ENCODE measurements around the gene PCARE.
"Not testable (repeated sequence)": the region's sequence is repeated elsewhere in the genome, so short reads cannot be mapped to it uniquely, and the experiment has no call there.

PCARE gene

GRCh38 chr2:29096969-29097368, 22.6 kb upstream of the PCARE start:
- no peak for DNase-seq (ENCODE audit: low spot score)

GRCh38 chr2:29090311-29090710, 16.0 kb upstream of the PCARE start:
- not testable (repeated sequence) for DNase-seq (ENCODE audit: low spot score)

- DNase-seq (ENCODE audit: low spot score): no peak
Observed at GRCh38 chr2:29084554-29084953, 10.2 kb upstream of the PCARE start.

- DNase-seq (ENCODE audit: low spot score): no peak
Observed at GRCh38 chr2:29082804-29083495, 8.6 kb upstream of the PCARE start.

GRCh38 chr2:29080886-29081743, 6.8 kb upstream of the PCARE start:
- DNase-seq (ENCODE audit: low spot score): no peak

GRCh38 chr2:29079887-29080286, 5.6 kb upstream of the PCARE start:
- no peak for DNase-seq (ENCODE audit: low spot score)

GRCh38 chr2:29075894-29076705, 1.8 kb upstream of the PCARE start:
- DNase-seq (ENCODE audit: low spot score): no peak

- DNase-seq (ENCODE audit: low spot score): no peak
Observed at GRCh38 chr2:29073933-29074332, 390 bp downstream of the PCARE start.

- no peak for DNase-seq (ENCODE audit: low spot score)
Observed at GRCh38 chr2:29072971-29073725, 1.2 kb downstream of the PCARE start.

- DNase-seq (ENCODE audit: low spot score): no peak
Observed at GRCh38 chr2:29072251-29072650, 2.1 kb downstream of the PCARE start.

- no peak for DNase-seq (ENCODE audit: low spot score)
Observed at GRCh38 chr2:29071032-29071975, 3.0 kb downstream of the PCARE start.

- no peak for DNase-seq (ENCODE audit: low spot score)
Observed at GRCh38 chr2:29070526-29070925, 3.8 kb downstream of the PCARE start.

- DNase-seq (ENCODE audit: low spot score): no peak
Observed at GRCh38 chr2:29068513-29068912, 5.8 kb downstream of the PCARE start.

- DNase-seq (ENCODE audit: low spot score): no peak
Observed at GRCh38 chr2:29066997-29067605, 7.2 kb downstream of the PCARE start.

GRCh38 chr2:29066271-29066860, 8.0 kb downstream of the PCARE start:
- no peak for DNase-seq (ENCODE audit: low spot score)

- no peak for DNase-seq (ENCODE audit: low spot score)
Observed at GRCh38 chr2:29065068-29065811, 9.1 kb downstream of the PCARE start.

- DNase-seq (ENCODE audit: low spot score): no peak
Observed at GRCh38 chr2:29064746-29065067, 9.6 kb downstream of the PCARE start.

GRCh38 chr2:29064346-29064715, 10.0 kb downstream of the PCARE start:
- no peak for DNase-seq (ENCODE audit: low spot score)

- no peak for DNase-seq (ENCODE audit: low spot score)
Observed at GRCh38 chr2:29063646-29064345, 10.5 kb downstream of the PCARE start.
